VCaP (cell line): ENCODE data around the gene GSG1L.

Experiments
- H3K27ac ChIP-seq: fragments of 450-650 bp; 2 replicates; pipeline ENCODE4 v1.5.1; 2017
- TF ChIP-seq, protein P1 (sequence below): fragments of 450-650 bp; conservative IDR thresholded peaks from 2 replicates; pipeline ENCODE4 v1.5.1; 2017; ENCODE audit warnings: mild to moderate bottlenecking, moderate library complexity

The GSG1L gene

GRCh38 chr16:27756206-27756970 is 307.1 kb downstream of the GSG1L start:
- H3K27ac ChIP-seq: no peak overlapping the region
- TF ChIP-seq, protein P1, sequence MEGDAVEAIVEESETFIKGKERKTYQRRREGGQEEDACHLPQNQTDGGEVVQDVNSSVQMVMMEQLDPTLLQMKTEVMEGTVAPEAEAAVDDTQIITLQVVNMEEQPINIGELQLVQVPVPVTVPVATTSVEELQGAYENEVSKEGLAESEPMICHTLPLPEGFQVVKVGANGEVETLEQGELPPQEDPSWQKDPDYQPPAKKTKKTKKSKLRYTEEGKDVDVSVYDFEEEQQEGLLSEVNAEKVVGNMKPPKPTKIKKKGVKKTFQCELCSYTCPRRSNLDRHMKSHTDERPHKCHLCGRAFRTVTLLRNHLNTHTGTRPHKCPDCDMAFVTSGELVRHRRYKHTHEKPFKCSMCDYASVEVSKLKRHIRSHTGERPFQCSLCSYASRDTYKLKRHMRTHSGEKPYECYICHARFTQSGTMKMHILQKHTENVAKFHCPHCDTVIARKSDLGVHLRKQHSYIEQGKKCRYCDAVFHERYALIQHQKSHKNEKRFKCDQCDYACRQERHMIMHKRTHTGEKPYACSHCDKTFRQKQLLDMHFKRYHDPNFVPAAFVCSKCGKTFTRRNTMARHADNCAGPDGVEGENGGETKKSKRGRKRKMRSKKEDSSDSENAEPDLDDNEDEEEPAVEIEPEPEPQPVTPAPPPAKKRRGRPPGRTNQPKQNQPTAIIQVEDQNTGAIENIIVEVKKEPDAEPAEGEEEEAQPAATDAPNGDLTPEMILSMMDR: no peak

- TF ChIP-seq, protein P1: no peak
- no peak overlapping the region for H3K27ac ChIP-seq
Measured at GRCh38 chr16:27754788-27755690, 308.5 kb downstream of the GSG1L start.

- H3K27ac ChIP-seq: no peak overlapping the region
- TF ChIP-seq, protein P1: no peak
Measured at GRCh38 chr16:27753563-27753962, 310.0 kb downstream of the GSG1L start.

- no peak overlapping the region for H3K27ac ChIP-seq
- TF ChIP-seq, protein P1: no peak
Measured at GRCh38 chr16:27752241-27752640, 311.3 kb downstream of the GSG1L start.

DNA sequence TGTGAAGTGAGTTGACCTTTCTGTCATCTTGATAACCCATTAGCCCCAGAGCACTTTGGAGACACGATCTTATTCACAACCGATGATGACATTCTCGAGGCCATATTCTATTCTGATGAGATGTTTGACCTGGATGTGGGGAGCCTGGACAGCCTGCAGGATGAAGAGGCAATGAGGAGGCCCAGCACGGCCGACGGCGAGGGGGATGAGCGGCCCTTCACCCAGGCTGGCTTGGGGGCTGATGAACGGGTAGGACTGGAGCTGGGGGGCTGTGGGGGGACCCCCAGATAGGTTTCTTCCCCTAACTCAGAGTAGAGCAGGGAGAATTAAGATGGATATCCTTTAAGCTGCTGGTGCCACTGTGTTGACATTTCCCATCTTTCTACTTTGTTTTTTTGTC is 311.8 kb downstream of the GSG1L start:
- TF ChIP-seq, protein P1: no peak

DNA sequence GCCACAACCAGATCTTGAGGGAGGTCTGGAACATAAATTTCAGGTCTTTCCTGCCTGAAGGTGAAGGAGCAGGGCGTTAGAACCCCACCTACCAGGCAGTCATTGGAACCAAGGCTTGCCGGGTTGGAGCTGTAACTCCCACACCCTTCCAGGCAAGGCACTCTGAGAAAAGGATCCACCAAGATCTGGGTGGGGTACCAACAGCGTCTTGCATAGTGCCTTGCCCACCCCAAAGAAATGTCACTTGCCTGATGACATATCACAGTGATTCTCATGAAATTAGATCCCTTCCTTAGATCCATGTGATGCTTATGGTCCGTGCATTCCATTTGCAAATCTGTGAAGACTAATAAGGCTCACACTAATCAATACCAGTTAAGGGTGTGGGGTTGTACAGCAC is 312.3 kb downstream of the GSG1L start:
- no peak overlapping the region for H3K27ac ChIP-seq
- TF ChIP-seq, protein P1: no peak

More for the DNA sequence above, 311.8 kb downstream of the GSG1L start:
- no peak overlapping the region for H3K27ac ChIP-seq

- H3K27ac ChIP-seq: no peak overlapping the region
- TF ChIP-seq, protein P1: no peak
Measured at GRCh38 chr16:27749946-27750345, 313.6 kb downstream of the GSG1L start.
